IPS DF 6.9 (cell line): ENCODE data around the gene TSPAN9.

Source experiments
- DNase-seq: peaks from one replicate; pipeline ENCODE4 v3.0.0-alpha.2; 2013; ENCODE audit warnings: low read depth, low spot score
- H3K27ac ChIP-seq: one replicate; pipeline ENCODE4 v1.5.1; 2013; ENCODE audit warnings: low read length, control low read depth
- H3K27me3 ChIP-seq: 2 replicates; pipeline ENCODE4 v1.6.1; 2013; ENCODE audit warnings: mild to moderate bottlenecking, low read length; ENCODE audit not compliant: control insufficient read depth, insufficient read depth
- H3K36me3 ChIP-seq: 2 replicates; pipeline ENCODE4 v1.6.1; 2013; ENCODE audit warnings: low read length; ENCODE audit not compliant: control insufficient read depth, insufficient read depth
- H3K4me1 ChIP-seq: 2 replicates; pipeline ENCODE4 v1.6.1; 2013; ENCODE audit warnings: low read length; ENCODE audit not compliant: control insufficient read depth, insufficient read depth
- H3K4me3 ChIP-seq: 2 replicates; pipeline ENCODE4 v1.5.1; 2013; ENCODE audit warnings: mild to moderate bottlenecking, low read length
- H3K9me3 ChIP-seq: 2 replicates; pipeline ENCODE4 v1.6.1; 2013; ENCODE audit warnings: low read length, inconsistent platforms; ENCODE audit not compliant: control insufficient read depth, insufficient read depth
- WGBS: extraction: QIAGEN DNeasy Blood & Tissue Kit; methylation state at CpG from one replicate; pipeline ENCODE4 v1.1.7; 2013; ENCODE audit warnings: mixed read lengths, missing lambda C conversion rate; ENCODE audit not compliant: insufficient read length, insufficient coverage; 5-methylcytosine and 5-hydroxymethylcytosine counted together

TSPAN9 gene

DNA sequence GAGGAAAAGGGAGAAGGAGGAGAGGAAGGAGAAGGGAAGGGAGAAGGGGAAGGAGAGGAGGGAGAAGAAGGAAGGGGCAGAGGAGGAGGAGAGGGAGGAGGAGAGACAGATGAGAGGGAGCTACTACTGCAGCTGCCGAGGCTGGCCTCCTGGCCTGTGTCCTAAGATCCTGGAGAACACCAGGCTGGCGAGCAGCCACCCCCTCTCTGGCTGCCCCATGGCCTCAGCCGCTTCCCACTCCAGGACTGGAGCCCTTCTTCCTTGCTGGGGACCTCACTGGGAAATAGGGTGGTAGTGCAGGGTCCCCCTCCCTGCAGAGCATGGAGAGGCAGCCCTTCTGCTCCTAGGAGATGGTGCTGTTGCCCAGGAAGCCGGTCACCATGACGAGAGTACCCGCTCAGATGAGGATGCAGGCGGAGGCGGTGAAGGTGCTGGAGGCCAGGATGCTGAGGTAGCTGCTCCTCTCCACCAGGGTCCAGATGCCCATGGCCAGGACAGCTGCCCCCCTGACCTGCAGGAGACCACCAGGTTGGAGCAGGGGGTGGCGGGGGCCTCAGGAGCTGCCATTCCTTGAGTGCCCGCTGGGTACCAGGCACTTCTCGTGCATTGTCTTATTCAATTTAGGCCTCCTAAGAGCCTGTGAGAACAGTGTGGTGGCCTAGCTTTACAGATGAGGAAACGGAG, 246.0 kb downstream of the TSPAN9 start:
- Histone ChIP-seq H3K27ac (no peak overlapping the region), H3K4me3 (no peak overlapping the region), H3K9me3 (no peaks in the 10 kb centered on the region), H3K4me1 (peaks cover 2% of the 10 kb centered on the region; the same call in 1 of the 2 replicates), H3K36me3 (no peaks in the 10 kb centered on the region), H3K27me3 (no peaks in the 10 kb centered on the region; the same call in 1 of the 2 replicates)
- no CpG with 5 or more reads among the region's 12 CpGs for WGBS
- DNase-seq, result no peak

DNA sequence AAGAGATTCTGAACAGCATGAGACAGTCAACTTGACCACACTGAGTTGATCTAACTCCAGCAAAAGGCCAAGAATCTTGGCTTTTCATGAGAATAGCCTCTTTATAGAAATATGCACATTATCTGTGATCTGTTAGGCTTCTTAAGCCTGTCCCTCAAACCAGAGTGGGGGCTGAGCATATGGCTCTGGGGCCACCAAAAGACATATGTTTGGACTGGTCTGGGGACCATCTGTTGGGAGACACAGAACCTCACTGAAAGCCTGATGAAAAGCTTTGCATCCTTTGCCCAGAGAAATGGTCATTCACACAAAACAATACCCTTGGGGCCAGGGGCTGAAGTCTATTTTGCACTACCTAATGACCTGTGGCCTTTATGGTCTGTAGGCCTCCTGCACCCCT, 248.6 kb downstream of the TSPAN9 start:
- Histone ChIP-seq H3K27me3 (no peaks in the 10 kb centered on the region; the same call in 1 of the 2 replicates), H3K27ac (no peak overlapping the region), H3K9me3 (no peaks in the 10 kb centered on the region), H3K36me3 (no peaks in the 10 kb centered on the region), H3K4me1 (peaks cover 2% of the 10 kb centered on the region; the same call in 1 of the 2 replicates), H3K4me3 (no peak overlapping the region)
- no peak for DNase-seq

GRCh38 chr12:3326156-3326849, 249.1 kb downstream of the TSPAN9 start:
- no CpG with 5 or more reads among the region's 15 CpGs for WGBS
- Histone ChIP-seq H3K9me3 (no peaks in the 10 kb centered on the region), H3K4me1 (peaks cover 2% of the 10 kb centered on the region; the same call in 1 of the 2 replicates), H3K27ac (no peak overlapping the region), H3K36me3 (no peaks in the 10 kb centered on the region), H3K27me3 (no peaks in the 10 kb centered on the region; the same call in 1 of the 2 replicates), H3K4me3 (no peak overlapping the region)
- DNase-seq, result no peak

DNA sequence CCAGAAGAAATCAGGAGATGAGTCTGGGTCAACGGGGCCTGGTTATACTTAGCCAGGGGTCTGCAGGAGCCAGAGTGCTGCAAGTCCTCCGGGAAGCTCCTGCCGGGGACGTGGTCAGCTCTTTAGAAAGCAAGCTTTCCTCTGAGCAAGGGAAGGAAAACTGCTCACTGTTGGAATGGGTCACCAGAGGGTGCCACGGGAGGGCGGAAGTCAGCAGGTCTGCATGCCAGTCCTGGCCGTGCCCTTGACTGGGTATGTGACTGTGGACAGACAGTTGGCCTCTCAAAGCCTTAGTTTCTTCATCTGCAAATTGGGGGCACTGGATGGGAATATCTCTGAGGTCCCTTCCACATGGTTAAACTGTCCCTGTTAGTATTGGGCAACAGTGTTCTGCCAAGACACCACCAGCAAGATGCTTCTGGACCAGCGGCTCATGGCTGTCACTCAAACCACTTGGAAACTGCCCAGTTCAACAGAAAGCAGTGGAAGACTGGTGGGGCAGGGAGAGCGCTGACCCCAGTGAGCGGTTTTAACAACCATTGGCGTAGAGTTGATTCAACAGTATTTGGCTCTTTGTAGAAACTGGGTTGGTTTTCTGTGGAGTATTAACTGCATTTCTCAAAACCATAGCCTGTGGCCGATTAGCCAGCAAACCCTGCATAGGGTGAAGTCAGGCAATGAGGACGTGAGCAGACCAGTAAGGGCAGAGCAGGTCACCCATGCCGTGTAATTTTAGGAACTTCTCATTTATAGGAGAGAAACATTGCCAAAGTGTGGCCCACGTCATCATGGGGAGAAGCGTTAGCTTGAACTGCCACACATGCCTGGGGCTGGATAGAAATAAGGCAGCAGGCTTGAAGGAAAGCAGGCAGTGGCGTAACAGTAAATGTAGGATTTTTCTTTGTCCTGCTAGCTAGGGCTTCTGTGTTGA, 249.9 kb downstream of the TSPAN9 start:
- Histone ChIP-seq H3K27me3 (no peaks in the 10 kb centered on the region; the same call in 1 of the 2 replicates), H3K27ac (no peak overlapping the region), H3K36me3 (no peaks in the 10 kb centered on the region), H3K4me3 (no peak overlapping the region), H3K9me3 (no peaks in the 10 kb centered on the region), H3K4me1 (peaks cover 2% of the 10 kb centered on the region; the same call in 1 of the 2 replicates)
- no CpG with 5 or more reads among the region's 17 CpGs for WGBS
- DNase-seq, result no peak

DNA sequence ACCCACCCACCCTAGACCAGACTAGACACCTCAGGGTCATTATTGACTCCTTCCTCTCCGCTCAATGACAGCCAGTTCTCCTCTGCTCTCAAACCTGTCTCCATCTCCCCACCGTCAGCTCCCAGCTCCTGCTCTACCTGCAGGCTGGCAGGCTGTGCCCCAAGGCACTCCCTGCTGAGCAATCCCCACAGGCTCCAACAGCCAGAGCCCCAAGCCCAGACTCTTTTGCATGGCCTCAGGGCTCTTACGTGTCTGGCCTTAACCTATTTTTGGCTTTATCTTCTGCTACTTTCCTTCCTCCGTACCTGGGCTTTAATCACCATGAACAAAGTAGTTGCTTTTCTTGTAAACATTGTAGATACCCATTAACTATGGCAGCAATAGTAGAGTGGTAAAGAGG, 250.9 kb downstream of the TSPAN9 start:
- WGBS, result no CpG with 5 or more reads among the region's 4 CpGs
- no peak for DNase-seq
- no peaks in the 10 kb centered on the region for H3K9me3 ChIP-seq
- H3K4me3 ChIP-seq, result no peak overlapping the region
- H3K27me3 ChIP-seq, result no peaks in the 10 kb centered on the region; the same call in 1 of the 2 replicates
- H3K4me1 ChIP-seq, result peaks cover 2% of the 10 kb centered on the region; the same call in 1 of the 2 replicates
- no peak overlapping the region for H3K27ac ChIP-seq
- H3K36me3 ChIP-seq, result no peaks in the 10 kb centered on the region

GRCh38 chr12:3328571-3328970, 251.4 kb downstream of the TSPAN9 start:
- no peak overlapping the region for H3K27ac ChIP-seq
- H3K4me1 ChIP-seq, result peaks cover 2% of the 10 kb centered on the region; the same call in 1 of the 2 replicates
- no peak overlapping the region for H3K4me3 ChIP-seq
- no peaks in the 10 kb centered on the region for H3K9me3 ChIP-seq
- no peaks in the 10 kb centered on the region; the same call in 1 of the 2 replicates for H3K27me3 ChIP-seq
- no peak for DNase-seq
- no CpG with 5 or more reads among the region's 14 CpGs for WGBS
- H3K36me3 ChIP-seq, result no peaks in the 10 kb centered on the region

DNA sequence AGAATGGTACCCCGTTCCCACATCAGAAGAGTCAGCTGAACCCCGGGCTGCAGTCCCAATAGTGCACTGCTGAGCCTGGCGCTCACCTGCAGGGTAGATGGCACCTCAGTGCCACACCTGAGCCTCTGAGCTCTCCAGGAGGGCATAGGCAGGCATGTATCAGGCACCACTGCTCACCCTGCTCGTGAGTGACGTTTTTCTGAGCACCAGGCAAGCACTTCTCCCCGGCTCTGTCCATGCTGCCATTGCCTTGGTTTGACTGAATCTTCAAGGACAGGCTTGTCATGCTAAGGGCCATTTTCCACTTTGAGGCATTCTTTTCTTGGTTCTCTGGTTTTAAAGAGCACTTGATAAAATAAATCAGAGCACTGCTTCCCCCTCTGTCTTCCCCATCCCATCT, 252.2 kb downstream of the TSPAN9 start:
- H3K4me1 ChIP-seq, result peaks cover 2% of the 10 kb centered on the region

GRCh38 chr12:3330976-3331510, 253.9 kb downstream of the TSPAN9 start:
- H3K27me3 ChIP-seq, result no peaks in the 10 kb centered on the region; the same call in 1 of the 2 replicates
- H3K4me3 ChIP-seq, result no peak overlapping the region
- H3K36me3 ChIP-seq, result no peaks in the 10 kb centered on the region
- no peaks in the 10 kb centered on the region for H3K9me3 ChIP-seq
- peaks cover 2% of the 10 kb centered on the region for H3K4me1 ChIP-seq
- DNase-seq, result no peak
- no peak overlapping the region for H3K27ac ChIP-seq
- no CpG with 5 or more reads among the region's 7 CpGs for WGBS

More for the DNA sequence above, 252.2 kb downstream of the TSPAN9 start:
- Histone ChIP-seq H3K27ac (no peak overlapping the region), H3K36me3 (no peaks in the 10 kb centered on the region), H3K27me3 (no peaks in the 10 kb centered on the region; the same call in 1 of the 2 replicates), H3K9me3 (no peaks in the 10 kb centered on the region), H3K4me3 (no peak overlapping the region)
- no CpG with 5 or more reads among the region's 6 CpGs for WGBS
- DNase-seq, result no peak

- Histone ChIP-seq H3K27ac (no peak overlapping the region), H3K4me1 (peaks cover 3% of the 10 kb centered on the region; the same call in 1 of the 2 replicates), H3K36me3 (no peaks in the 10 kb centered on the region), H3K9me3 (no peaks in the 10 kb centered on the region), H3K4me3 (no peak overlapping the region), H3K27me3 (no peaks in the 10 kb centered on the region; the same call in 1 of the 2 replicates)
- no peak for DNase-seq
- WGBS, result no CpG with 5 or more reads among the region's 3 CpGs
These were observed 255.0 kb downstream of the TSPAN9 start for GRCh38 chr12:3332188-3332587.

DNA sequence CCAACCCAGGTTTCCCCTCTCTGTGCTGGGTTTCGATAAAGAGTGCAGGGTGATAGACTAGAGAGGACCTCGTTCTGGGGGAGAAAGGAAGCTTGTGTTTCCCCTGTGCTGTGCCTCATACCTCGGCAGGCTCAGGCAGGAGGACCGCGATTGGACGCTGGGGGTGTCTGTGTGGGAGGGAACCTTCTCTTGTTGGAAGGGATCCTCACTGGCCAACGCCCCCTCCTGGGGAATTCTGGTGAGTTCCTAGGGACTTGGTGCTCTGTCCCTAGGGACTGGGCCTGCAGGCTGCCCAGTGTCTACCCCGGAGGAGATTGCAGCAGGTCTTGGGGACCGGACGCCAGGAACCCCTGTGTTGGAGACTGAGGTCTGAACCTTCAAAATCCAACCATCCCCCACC, 256.4 kb downstream of the TSPAN9 start:
- Histone ChIP-seq H3K27ac (no peak overlapping the region), H3K4me3 (no peak overlapping the region), H3K27me3 (no peaks in the 10 kb centered on the region), H3K36me3 (no peaks in the 10 kb centered on the region), H3K9me3 (no peaks in the 10 kb centered on the region), H3K4me1 (peaks cover 3% of the 10 kb centered on the region; the same call in 1 of the 2 replicates)
- peak; percentile 60 for DNase-seq
- no CpG with 5 or more reads among the region's 10 CpGs for WGBS
